Left colon (tissue), 2 donors: ENCODE data around the gene HK3. TPM values are rescaled to one million over a fixed set of nuclear protein-coding genes. Genes with fewer than 3 reads are reported as not detected.
A peak's percentile ranks its signal among the peaks of the same experiment; 100 is the strongest.

Experiments
- ATAC-seq: fragments of 200-7000 bp; cut with Tn5 transposase; one replicate; pipeline ENCODE4 v1.9.1; 2020; ENCODE audit warnings: mild to moderate bottlenecking, moderate library complexity
- DNase-seq, 2 donors: peaks; one replicate each; pipeline ENCODE4 v3.0.0-alpha.2; 2020
- intact Hi-C, 2 donors: fragments of 100-400 bp; cut with DNase I in 1 of 2; cut with micrococcal nuclease in 1 of 2; formaldehyde crosslinking; loops; one replicate each; pipeline versions ENCODE4 v1.11.2 to v1.14.0; 2022; cut with DNase I, micrococcal nuclease
- total RNA-seq, 2 donors: library from RNA; stranded (reverse); fragmentation: NEBNext Ultra II Directional; extraction: Animal tissue kit (Norgen Biotek cat#: 25700); gene quantifications; one replicate each; pipeline ENCODE4 v1.2.1, GENCODE V29; 2021
- donor health status: DM: no; HTN: no; CAD: no.
- donor health status: DM: yes; HTN: yes; CAD: no.

The HK3 gene
- total RNA-seq, 2 donors from 2014 or later: 1.3 to 4.4 TPM

DNA sequence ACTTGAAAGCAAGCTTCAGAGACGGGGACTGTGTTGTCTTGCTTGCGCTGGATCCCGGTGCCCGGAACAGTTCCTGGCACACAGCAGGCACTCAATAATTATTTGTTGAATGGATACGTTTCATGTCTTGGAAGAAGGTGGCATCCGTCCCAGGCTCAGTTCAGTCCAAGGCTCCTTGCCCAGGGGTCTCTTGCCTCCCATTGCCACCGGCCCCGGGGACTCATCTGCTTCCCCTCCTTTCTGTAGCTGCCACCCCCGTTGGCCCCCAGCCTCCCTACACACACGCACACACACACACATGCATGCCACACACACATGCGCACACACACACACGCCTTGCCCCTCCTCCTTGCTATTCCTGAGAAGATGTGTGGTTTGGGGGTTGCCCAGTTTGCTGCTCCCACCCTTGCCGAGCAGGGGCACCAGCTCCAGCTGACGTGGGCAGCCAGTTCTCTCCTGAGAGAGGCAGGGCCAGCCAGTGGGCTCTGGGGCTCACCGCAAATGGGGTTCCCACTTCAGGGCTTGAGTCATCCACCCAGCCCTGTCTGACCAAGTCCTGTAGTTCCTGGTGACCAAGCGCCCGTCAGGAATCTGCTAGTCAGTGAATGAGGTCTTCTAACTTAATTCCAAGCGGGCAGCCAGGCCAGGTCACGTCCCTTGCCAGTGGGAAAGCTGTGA lies 41.8 kb downstream of the HK3 start:
- intact Hi-C loops: no loop called here
- no peak for ATAC-seq
- DNase-seq: no peak

DNA sequence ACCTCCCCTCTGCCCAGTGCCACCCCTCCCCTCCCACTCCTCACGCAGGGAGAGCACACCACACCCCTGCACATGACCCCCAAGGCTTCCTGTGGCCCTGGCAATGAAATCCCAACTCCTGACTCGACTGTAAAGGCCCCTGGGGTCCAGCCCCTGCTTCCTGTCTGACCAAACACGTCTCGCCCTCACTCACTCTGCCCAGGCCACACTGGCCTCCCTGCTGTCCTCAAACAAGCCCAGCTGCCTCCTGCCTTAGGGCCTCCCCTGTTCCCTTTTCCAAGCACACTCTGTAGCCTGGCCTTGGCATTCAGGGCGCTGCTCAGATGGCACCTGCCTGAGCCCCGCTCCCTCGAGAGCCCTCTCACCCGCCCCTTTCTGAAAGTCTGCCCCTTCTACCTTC lies 42.4 kb downstream of the HK3 start:
- intact Hi-C loops: no loop called here
- DNase-seq: no peak
- no peak for ATAC-seq

DNA sequence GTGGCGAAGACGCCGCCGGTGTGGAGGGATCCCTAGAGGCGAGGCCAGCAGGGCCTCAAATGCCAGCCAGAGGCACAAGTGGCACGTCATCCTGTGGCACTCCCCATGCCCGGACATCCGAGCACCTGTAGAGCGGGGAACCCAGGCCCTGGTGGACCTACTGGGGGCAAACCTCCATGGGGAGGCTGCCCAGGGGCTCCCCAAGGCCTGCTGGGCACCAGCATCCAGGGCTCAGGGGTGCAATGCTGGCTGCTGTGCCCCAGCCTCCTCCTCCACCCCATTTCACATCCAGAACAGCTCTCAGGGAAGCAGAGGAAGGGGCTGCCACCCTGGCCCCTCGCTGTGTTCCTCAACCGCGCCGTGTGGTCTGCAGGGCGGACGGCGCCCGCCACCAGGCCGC lies 43.5 kb downstream of the HK3 start:
- ATAC-seq (no peak), DNase-seq (no peak)
- intact Hi-C loops: no loop called here

DNA sequence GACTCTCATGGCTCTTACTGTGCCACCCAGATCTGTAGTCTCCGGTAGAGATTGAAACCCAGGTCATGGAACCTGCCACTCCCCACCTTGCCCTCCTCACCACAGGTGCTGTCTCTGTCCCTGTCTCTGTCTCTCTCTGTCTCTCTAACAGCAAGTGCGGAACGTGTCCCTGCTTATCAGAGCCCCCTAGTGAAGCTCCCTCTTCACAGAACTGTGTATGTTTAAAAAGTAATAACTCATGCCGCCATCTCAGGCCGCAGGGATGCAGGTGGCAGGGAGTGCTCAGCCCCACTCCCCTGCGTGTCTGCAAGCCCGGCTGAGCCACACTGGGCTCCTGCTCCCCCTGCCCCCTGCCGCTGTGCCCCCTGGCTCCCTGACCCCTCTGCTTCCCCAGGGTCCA lies 45.0 kb downstream of the HK3 start:
- intact Hi-C loops: no loop called here
- DNase-seq (no peak), ATAC-seq (no peak)

DNA sequence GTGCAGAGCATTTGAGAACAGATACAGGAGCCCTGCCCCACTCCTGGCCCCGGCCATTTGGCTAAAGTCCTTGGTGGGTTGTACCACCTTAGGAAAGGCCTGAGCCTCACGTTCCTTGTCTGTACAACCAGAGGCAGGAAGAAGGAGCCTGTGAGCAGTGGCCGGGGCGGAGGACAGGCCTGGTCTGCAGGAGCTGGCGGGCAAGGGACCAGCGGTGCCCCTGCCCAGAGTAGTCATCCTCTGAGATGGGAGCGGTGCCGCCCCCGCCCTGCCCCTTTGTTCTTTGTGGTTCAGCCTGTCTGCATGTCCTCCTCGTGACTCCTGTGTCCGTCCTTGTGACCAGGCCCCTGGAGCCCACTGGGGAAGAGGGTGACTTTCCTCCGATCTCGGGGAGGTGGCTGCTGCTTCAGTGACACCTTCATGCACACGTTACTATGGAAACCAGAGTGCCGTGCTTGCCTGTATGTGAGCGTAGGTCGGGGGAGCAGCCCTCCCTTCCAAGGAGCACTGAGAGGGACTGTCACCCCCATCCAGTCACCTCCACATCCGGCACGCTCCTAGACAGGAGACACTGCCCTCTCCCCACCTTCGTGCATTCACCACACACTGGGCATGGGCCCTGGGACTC lies 45.9 kb downstream of the HK3 start:
- DNase-seq: no peak
- ATAC-seq: no peak
- intact Hi-C loops: no loop called here

DNA sequence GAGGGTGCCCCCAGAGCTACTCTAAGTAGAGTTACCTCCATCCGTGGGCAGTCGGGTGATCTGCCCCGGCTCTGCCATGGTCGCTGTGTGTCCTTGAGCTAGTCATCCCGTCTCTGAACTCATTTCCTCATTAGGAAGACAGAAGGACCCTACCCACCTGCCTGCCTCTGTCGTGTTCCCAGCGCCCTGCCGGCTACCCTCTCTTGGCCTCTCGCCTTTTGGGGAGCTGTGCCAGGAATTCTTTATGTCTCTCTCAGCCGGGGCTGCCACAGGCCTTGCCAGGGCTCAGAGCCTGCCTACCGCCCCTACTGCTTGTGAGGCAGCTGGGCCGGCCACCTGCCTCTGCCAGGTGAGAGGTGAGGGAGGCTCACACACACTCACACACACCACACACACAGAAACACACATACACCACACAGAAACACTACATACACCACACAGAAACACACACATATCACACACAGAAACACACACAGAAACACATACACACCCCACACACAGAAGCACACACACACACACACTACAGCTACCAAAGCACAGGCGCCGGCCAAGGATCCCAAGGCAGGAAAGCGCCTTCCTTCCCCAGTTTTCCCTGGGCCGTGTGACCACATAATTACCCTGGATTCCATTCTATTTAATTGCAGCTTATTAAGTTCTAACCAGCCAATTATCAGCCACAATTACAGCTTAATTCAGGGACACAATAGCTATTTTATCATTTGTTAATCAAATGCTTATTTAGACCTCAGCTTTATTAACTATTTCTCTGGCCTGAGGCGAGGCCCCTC lies 47.1 kb downstream of the HK3 start:
- DNase-seq: no peak
- intact Hi-C loops: no loop called here
- no peak for ATAC-seq

DNA sequence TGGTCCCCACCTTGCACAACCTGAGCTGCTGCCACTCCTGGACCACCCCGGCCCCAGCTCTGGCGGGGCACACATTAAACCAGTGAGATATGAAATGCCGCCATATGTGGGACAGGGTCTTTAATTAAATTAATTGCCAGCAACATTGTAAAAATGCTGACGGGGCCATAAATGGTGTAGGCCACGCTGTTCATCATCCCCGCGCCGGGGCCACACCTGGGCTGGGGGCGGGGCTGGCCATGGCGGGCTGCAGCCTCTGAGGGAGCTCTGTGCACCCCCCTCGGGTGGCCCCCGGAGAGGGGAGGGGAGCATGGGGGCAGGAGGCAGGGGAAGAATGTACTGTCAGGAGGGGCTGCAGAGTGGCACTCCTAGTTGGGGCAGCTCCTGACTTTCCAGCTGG lies 47.8 kb downstream of the HK3 start:
- DNase-seq: no peak
- intact Hi-C loops: no loop called here
- no peak for ATAC-seq

DNA sequence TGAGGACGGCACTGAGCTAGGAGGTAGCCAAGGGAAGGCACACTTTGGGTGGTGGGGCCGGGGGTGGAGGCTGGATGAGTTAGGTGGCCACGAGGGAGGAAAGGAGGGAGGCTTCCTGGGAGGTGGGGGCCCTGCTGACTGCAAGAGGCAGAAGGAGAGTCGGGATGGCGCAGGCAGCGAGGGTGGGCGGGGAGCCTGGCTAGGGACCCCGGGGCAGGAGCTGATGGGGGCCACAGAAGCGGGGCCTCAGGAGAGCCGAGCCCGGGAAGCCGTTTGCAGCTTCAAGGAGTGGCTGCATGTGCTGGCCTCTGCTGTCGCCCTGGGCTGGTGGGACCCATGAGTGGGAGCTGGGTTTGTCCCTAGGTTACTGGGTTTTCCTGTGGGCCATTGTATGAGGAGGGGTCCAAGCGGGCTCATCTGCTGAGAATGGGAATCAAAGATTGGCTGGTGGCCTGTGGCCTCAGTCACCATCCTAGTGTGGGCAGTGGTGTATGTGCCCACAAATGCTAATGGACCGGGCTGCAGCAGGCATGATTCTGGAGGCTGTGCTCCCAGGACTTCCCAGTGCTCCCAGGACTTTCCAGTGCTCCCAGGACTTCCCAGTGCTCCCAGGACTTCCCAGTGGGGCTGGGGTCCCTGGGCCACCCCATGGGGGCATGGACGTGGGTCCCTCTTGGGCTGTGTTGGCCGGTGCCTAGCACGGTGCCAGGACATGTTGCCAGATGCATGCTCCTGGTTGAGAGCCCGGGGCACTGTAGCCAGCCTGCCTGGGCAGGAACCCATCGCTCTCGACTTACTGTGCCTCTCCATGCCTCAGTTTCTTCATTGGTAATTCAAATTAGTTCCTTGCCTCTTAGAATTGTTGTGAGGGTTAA lies 48.5 kb downstream of the HK3 start:
- DNase-seq (no peak), ATAC-seq (no peak)
- intact Hi-C loops: no loop called here

DNA sequence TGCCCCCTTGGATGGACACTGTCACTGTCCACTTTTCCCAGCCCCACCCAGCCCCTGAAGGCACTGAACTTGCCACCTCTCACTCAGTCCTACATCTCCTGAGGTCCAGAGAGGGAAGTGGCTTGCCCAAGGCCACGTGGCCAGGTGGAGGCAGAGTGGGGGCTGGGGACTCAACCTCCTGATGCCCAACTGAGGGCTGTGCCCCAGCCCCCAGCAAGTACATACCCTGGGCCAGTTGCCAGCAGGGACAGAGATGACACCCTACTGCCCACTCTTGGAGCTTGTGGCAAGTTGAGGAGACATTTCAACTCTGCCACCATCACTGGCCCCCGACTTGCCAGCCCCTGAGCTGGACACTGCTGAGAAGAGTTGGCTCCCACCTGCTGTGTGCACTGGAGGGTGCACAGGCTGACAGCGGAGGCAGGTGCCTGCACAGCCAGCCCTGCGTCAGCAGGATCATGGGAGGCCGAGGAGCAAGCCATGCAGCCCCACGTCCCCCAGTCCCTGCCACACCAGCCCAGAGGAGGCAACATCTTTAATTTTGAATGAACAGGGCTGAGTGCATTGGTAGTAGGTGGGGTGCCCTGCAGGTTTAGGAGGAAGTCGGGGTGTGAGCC lies 49.4 kb downstream of the HK3 start:
- no peak for ATAC-seq
- intact Hi-C loops: no loop called here
- no peak for DNase-seq

DNA sequence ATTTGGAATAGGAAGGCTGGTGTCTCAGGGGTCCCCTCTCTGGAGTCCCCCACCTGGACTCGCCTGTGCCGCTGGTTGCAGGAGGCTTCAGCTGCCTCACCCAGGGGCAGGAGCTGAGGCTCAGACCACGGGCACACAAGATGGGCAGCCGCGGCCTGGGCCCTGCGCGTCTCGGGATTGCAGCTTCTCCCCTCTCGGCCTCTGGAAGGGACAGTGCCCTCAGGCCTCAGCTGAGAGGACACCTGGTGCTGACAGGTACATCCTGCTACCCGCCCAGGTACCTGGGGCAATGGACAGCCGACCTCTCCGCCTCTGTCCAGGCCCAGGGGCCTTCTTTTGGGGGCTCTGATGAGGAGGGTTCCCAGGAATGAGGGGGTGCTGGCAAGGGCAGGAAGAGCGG lies 50.5 kb downstream of the HK3 start:
- no peak for DNase-seq
- intact Hi-C loops: no loop called here
- ATAC-seq: no peak

DNA sequence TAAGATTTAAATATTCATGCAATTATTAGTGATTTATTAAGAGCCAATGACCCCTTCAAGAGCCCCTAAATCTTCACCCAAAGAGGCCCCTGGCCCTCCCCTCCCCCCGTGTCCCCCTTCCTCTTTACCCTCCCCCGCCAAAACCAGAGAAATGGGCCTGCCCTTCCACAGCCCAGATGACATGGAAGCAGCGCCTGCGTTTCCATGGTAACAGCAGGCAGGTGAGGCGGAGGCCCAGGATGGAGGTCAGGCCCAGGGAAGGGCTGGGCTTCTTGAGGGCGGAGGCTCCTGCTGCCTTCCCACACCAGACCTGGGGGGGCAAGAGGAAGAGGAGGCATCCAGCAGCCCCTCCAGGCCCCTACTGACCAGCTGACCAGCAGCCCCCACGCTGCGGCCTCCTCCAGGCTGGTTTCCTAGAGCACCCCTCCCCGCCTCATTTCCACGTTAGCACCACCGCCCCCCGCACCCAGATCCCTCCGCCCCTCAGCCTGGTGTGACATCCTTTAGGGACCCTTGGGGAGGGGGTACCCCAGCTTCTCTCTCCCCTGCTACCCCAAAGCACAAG lies 51.3 kb downstream of the HK3 start:
- no peak for ATAC-seq
- intact Hi-C loops: no loop called here
- DNase-seq: no peak

DNA sequence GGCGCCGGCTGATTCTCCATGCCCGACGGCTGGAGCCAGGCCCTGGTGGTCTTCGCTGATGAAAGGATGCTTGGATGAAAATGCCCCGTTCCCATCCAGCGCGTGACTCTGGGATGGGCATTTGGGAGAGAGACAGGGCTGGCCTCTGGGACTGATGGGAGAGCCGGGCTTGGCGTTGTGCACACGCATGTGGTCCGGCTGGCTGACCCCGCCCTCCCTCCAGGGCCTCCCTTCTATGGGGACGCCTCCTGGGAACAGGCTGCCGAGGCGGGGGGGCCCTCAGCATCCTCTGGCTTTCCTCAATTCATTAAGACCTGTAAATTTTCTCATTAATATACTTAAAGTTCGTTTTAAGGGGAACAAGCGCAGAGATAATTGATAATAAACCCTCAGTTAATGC lies 52.0 kb downstream of the HK3 start:
- ATAC-seq (no peak), DNase-seq (no peak)
- intact Hi-C loops: no loop called here

DNA sequence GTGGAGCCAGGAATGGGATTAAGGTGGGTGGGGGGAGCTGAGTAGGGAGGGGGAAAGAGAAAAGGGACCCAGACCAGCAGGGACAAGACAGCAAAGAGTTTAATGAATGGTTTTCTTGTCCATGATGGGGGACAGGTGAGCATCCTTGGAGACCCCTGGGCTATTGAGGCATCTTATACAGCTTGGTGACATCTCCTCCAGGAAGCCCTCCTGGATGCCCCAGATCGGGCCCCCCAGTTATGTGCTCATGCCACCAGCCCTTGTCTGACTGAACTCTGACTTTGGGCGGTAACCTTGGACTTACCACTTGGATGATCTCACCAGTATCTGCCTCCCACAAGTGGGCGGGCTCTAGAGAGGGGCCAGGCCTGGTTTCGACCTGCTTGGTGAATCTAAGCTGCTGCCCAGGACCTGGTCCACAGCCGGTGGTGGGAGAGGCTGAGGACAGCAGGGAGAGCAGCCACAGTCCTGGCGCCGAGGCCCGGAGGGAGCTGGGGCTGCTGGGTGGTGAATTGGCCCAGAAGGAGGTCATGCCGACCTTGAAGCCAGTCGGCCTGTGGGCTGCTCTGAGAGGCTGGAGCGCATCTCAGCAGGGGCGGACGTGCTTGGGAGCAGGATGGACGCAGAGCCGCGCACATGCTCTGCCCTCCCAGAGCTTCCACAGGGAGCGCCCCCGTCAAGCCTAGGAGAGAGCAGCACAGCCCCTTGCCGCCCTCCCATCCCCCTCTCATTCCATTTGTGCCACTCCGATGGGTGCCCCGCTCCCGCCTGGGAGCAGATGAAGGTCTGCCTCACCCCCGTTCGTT lies 52.6 kb downstream of the HK3 start:
- ATAC-seq (peak; percentile 54), DNase-seq (no peak)
- intact Hi-C loops: no loop called here

DNA sequence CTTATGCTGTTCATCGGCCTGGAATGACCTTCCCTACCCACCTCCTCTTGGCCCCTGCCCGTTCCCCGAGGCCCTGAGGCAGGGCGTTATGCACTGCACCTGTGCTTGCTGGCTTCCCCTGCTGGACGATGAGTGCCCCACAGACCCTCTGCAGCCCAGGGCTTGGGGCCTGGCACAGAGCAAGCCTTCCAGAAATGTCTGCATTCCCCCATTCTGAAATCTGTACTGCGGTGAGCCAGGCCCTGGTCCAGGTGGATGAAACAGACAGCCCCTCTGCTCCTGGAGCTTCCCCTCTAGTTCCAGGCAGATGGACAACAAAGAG lies 53.8 kb downstream of the HK3 start:
- no peak for DNase-seq
- intact Hi-C loops: no loop called here
- ATAC-seq: no peak

DNA sequence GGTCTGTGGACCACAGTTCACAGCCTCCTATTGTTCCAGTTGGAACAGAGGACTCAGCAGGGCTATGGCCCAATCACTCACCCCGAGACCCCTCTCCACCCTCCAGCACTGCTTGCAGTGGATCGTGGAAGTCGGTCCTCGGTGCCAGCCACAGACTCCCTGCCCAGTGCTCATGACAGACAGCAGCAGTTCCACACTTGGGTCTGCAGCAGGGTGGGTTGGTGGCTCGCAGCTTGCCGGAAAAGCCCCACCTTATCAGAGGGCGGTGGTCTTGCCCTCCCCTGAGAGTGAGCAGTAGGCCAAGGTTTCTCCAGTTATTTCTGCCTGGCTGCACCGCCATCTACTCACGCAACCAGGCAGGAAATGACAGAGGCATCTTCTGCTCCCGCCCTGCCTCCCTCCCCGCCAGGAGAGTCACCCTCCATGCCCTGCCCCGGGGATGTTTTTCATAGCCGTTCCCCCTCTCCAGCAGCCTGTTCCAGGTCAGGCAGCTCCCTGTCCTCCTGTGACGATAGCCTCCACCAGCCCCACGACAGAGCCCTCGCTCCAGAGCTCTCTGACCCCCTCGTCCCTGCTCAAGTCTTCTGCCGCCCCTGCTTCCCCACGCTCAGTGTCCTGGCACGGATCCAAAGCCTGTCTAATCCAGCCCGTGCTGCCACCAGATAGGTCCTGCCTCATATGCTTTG lies 54.3 kb downstream of the HK3 start:
- DNase-seq (no peak), ATAC-seq (no peak)
- intact Hi-C loops: no loop called here

DNA sequence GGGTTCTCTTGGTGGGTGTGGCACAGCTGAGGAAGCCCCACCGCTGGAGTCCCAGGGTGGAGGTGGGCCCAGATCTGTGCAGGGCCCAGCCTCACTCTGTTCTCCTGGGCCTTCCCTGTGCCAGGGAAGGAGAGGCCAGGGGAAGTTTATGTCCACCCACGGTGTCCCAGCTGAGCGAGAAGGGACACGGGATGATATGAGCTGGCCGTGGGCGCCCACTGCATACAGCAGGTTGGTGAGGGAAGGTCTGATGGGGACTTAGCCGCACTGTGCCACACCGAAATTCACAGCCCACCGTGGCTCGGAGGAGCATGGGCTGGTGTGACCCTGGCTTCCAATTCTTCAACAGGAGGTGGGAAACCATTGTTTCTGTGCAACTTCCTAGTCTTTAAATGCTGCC lies 54.9 kb downstream of the HK3 start:
- ATAC-seq: no peak
- intact Hi-C loops: no loop called here
- no peak for DNase-seq

DNA sequence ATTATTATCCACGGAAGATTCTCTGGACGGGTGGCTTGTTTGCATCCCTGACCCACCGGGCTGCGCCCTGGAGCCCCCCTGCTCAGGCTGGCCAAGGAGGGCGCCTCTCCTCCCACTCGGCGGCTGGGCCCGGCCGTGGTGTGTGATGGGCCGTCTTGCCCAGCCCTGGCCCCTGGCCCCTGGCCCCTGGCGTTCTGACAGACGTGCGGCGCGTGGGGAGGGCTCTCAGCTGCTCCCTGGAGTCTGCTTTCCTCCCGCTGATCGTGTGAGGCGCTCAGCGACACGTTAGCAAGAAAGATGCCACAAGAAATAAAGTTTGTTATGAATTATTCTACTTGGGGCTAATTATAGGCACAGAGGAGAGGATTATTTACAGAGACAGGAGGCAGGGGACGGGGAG lies 55.5 kb downstream of the HK3 start:
- ATAC-seq: no peak
- intact Hi-C loops: no loop called here
- no peak for DNase-seq

DNA sequence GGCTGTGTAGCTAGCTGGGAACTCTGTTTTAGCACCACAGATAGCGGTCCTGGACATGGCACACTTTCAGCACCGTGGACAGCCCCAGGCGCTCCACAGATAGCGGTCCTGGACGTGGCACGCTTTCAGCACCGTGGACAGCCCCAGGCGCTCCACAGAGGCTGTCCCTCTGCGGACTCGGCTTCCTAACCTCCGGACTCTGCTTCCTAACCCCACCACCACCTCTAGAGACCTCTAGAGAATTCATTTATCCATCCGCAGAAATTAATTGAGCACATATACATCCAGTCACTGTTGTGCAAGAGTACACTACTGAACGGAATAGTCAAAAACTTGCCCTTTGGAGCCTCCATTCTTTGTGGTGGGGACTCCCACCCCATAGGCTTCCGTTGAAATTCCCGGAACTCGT lies 61.4 kb downstream of the HK3 start:
- intact Hi-C loops: no loop called here
- peak; percentile 80 to 94 for DNase-seq
- ATAC-seq: peak; percentile 95
